Memory B cell (primary cell): Measurements from ENCODE around the gene AJUBA.
"Not testable (repeated sequence)": the region's sequence is repeated elsewhere in the genome, so short reads cannot be mapped to it uniquely, and the experiment has no call there.

ENCODE experiments used
- ATAC-seq: fragments of 150-1000 bp; cut with Tn5 transposase; 2 replicates; pipeline ENCODE4 v1.10.0; 2021; ENCODE audit warnings: low read depth, mild to moderate bottlenecking, moderate library complexity
- DNase-seq, 2 donors: peaks; one replicate each; pipeline ENCODE4 v3.0.0; 2022; ENCODE audit warnings: low spot score in 2 of 2
- H3K27ac Mint-ChIP-seq: one replicate; pipeline ENCODE4 v1.8.0; 2022; ENCODE audit warnings: mild to moderate bottlenecking, moderate library complexity, mixed read lengths
- H3K27me3 Mint-ChIP-seq: one replicate; pipeline ENCODE4 v1.8.0; 2022; ENCODE audit warnings: mixed read lengths
- H3K36me3 Mint-ChIP-seq: one replicate; pipeline ENCODE4 v1.8.0; 2022; ENCODE audit warnings: mild to moderate bottlenecking, mixed read lengths
- H3K4me1 Mint-ChIP-seq: one replicate; pipeline ENCODE4 v1.8.0; 2022; ENCODE audit warnings: mixed read lengths
- H3K4me3 Mint-ChIP-seq: one replicate; pipeline ENCODE4 v1.8.0; 2022; ENCODE audit warnings: mild to moderate bottlenecking, moderate library complexity, mixed read lengths
- H3K9me3 Mint-ChIP-seq: one replicate; pipeline ENCODE4 v1.8.0; 2022; ENCODE audit warnings: mixed read lengths

Gene AJUBA

GRCh38 chr14:22962061-22962676 is 20.2 kb downstream of the AJUBA start:
- H3K27me3 Mint-ChIP-seq: no peaks in the 10 kb centered on the region
- no peak overlapping the region for H3K27ac Mint-ChIP-seq

GRCh38 chr14:22955702-22956569 is 26.4 kb downstream of the AJUBA start:
- no peak for DNase-seq
- ATAC-seq: no peak
- Mint-ChIP-seq H3K27ac (peak overlapping the region; percentile 75), H3K4me3 (peak overlapping the region; percentile 87), H3K4me1 (peaks cover 8% of the 10 kb centered on the region), H3K27me3 (no peaks in the 10 kb centered on the region), H3K36me3 (peaks cover 8% of the 10 kb centered on the region), H3K9me3 (no peaks in the 10 kb centered on the region)

More at GRCh38 chr14:22962061-22962676, 20.2 kb downstream of the AJUBA start:
- DNase-seq (no peak), ATAC-seq (no peak)
- Mint-ChIP-seq H3K9me3 (no peaks in the 10 kb centered on the region), H3K36me3 (no peaks in the 10 kb centered on the region), H3K4me1 (no peaks in the 10 kb centered on the region), H3K4me3 (no peak overlapping the region)

- Mint-ChIP-seq H3K4me1 (peaks cover 8% of the 10 kb centered on the region), H3K4me3 (no peak overlapping the region), H3K27ac (no peak overlapping the region), H3K27me3 (no peaks in the 10 kb centered on the region), H3K36me3 (peaks cover 13% of the 10 kb centered on the region), H3K9me3 (no peaks in the 10 kb centered on the region)
- ATAC-seq (no peak), DNase-seq (no peak)
Measured at GRCh38 chr14:22952418-22952817, 29.9 kb downstream of the AJUBA start.

GRCh38 chr14:22951795-22952194 is 30.6 kb downstream of the AJUBA start:
- not testable (repeated sequence) for H3K27ac Mint-ChIP-seq, ATAC-seq, H3K9me3 Mint-ChIP-seq, H3K4me3 Mint-ChIP-seq, H3K4me1 Mint-ChIP-seq, H3K27me3 Mint-ChIP-seq, DNase-seq
- peaks cover 18% of the 10 kb centered on the region for H3K36me3 Mint-ChIP-seq

GRCh38 chr14:22945642-22946041 is 36.7 kb downstream of the AJUBA start:
- Mint-ChIP-seq H3K27me3 (no peaks in the 10 kb centered on the region), H3K36me3 (peaks cover 23% of the 10 kb centered on the region), H3K4me1 (no peaks in the 10 kb centered on the region), H3K9me3 (no peaks in the 10 kb centered on the region), H3K4me3 (no peak overlapping the region), H3K27ac (no peak overlapping the region)
- ATAC-seq (no peak), DNase-seq (no peak)

GRCh38 chr14:22939684-22940083 is 42.7 kb downstream of the AJUBA start:
- Mint-ChIP-seq H3K4me3 (no peak overlapping the region), H3K27me3 (no peaks in the 10 kb centered on the region), H3K36me3 (peaks cover 8% of the 10 kb centered on the region), H3K9me3 (no peaks in the 10 kb centered on the region), H3K4me1 (no peaks in the 10 kb centered on the region), H3K27ac (no peak overlapping the region)
- ATAC-seq: no peak
- no peak for DNase-seq

GRCh38 chr14:22935156-22935555 is 47.2 kb downstream of the AJUBA start:
- Mint-ChIP-seq H3K4me3 (no peak overlapping the region), H3K27ac (no peak overlapping the region), H3K27me3 (no peaks in the 10 kb centered on the region), H3K36me3 (no peaks in the 10 kb centered on the region), H3K4me1 (peaks cover 2% of the 10 kb centered on the region), H3K9me3 (no peaks in the 10 kb centered on the region)
- ATAC-seq: no peak
- DNase-seq: no peak

GRCh38 chr14:22932146-22932545 is 50.2 kb downstream of the AJUBA start:
- Mint-ChIP-seq H3K27me3 (no peaks in the 10 kb centered on the region), H3K36me3 (no peaks in the 10 kb centered on the region), H3K4me1 (peaks cover 11% of the 10 kb centered on the region), H3K9me3 (no peaks in the 10 kb centered on the region), H3K27ac (no peak overlapping the region), H3K4me3 (no peak overlapping the region)
- no peak for DNase-seq
- no peak for ATAC-seq

GRCh38 chr14:22929961-22930364 is 52.4 kb downstream of the AJUBA start:
- Mint-ChIP-seq H3K9me3 (no peaks in the 10 kb centered on the region), H3K27me3 (no peaks in the 10 kb centered on the region), H3K36me3 (peaks cover 5% of the 10 kb centered on the region), H3K4me1 (peaks cover 17% of the 10 kb centered on the region), H3K4me3 (no peak overlapping the region), H3K27ac (no peak overlapping the region)
- DNase-seq (no peak), ATAC-seq (peak; percentile 9)

- Mint-ChIP-seq H3K9me3 (no peaks in the 10 kb centered on the region), H3K27ac (no peak within 1 kb of the TSS), H3K4me3 (no peak within 1 kb of the TSS), H3K4me1 (peaks cover 17% of the 10 kb centered on the region), H3K27me3 (no peaks in the 10 kb centered on the region), H3K36me3 (peaks cover 7% of the 10 kb centered on the region)
- peak; percentile 85 for ATAC-seq
- DNase-seq: peak; percentile 98 to 100
Measured at GRCh38 chr14:22929104-22929960, 53.0 kb downstream of the AJUBA start, which contains the start of gene PRMT5. Gene PRMT5, minus strand, starts transcription at chr14:22929376. Its CDS starts 15 bp downstream, at chr14:22929361.

GRCh38 chr14:22928237-22929103 is 53.9 kb downstream of the AJUBA start:
- H3K4me1 Mint-ChIP-seq: peaks cover 17% of the 10 kb centered on the region
- H3K27ac Mint-ChIP-seq: no peak overlapping the region
- no peaks in the 10 kb centered on the region for H3K27me3 Mint-ChIP-seq
- ATAC-seq (no peak), DNase-seq (no peak)
- H3K9me3 Mint-ChIP-seq: no peaks in the 10 kb centered on the region
- H3K36me3 Mint-ChIP-seq: peaks cover 14% of the 10 kb centered on the region
- H3K4me3 Mint-ChIP-seq: no peak overlapping the region

- no peaks in the 10 kb centered on the region for H3K27me3 Mint-ChIP-seq
- H3K36me3 Mint-ChIP-seq: peaks cover 24% of the 10 kb centered on the region
- no peak for DNase-seq
- no peak overlapping the region for H3K4me3 Mint-ChIP-seq
- ATAC-seq: no peak
- no peaks in the 10 kb centered on the region for H3K9me3 Mint-ChIP-seq
- H3K4me1 Mint-ChIP-seq: peaks cover 15% of the 10 kb centered on the region
- H3K27ac Mint-ChIP-seq: no peak overlapping the region
Measured at GRCh38 chr14:22926316-22926715, 56.0 kb downstream of the AJUBA start.

- H3K9me3 Mint-ChIP-seq: no peaks in the 10 kb centered on the region
- H3K4me3 Mint-ChIP-seq: no peak overlapping the region
- no peak for ATAC-seq
- no peak for DNase-seq
- H3K36me3 Mint-ChIP-seq: peaks cover 27% of the 10 kb centered on the region
- peaks cover 15% of the 10 kb centered on the region for H3K4me1 Mint-ChIP-seq
- H3K27ac Mint-ChIP-seq: no peak overlapping the region
- no peaks in the 10 kb centered on the region for H3K27me3 Mint-ChIP-seq
Measured at GRCh38 chr14:22925513-22925912, 56.8 kb downstream of the AJUBA start.
